HG03196 (cell line): Measurements from ENCODE around the gene ALG1L2.
"Not testable (repeated sequence)": the region's sequence is repeated elsewhere in the genome, so short reads cannot be mapped to it uniquely, and the experiment has no call there.

Experiments
- ATAC-seq: cut with Tn5 transposase; IDR thresholded peaks from one replicate; pipeline ENCODE4 v1.9.1; 2021; ENCODE audit not compliant: unreplicated experiment

ALG1L2 gene

GRCh38 chr3:130093741-130094391 lies 12.2 kb downstream of the ALG1L2 start:
- ATAC-seq = peak; percentile 55

GRCh38 chr3:130094491-130094941 lies 12.9 kb downstream of the ALG1L2 start:
- ATAC-seq = not testable (repeated sequence)

- not testable (repeated sequence) for ATAC-seq
Observed at GRCh38 chr3:130095858-130096257, 14.2 kb downstream of the ALG1L2 start.

GRCh38 chr3:130097096-130097495 lies 15.5 kb downstream of the ALG1L2 start:
- not testable (repeated sequence) for ATAC-seq

- ATAC-seq = not testable (repeated sequence)
Observed at GRCh38 chr3:130097690-130098638, 16.3 kb downstream of the ALG1L2 start.

GRCh38 chr3:130098639-130099385 lies 17.2 kb downstream of the ALG1L2 start:
- ATAC-seq = not testable (repeated sequence)

- ATAC-seq = not testable (repeated sequence)
Observed at GRCh38 chr3:130102545-130102944, 20.9 kb downstream of the ALG1L2 start.

- not testable (repeated sequence) for ATAC-seq
Observed at GRCh38 chr3:130104191-130104590, 22.6 kb downstream of the ALG1L2 start.

- not testable (repeated sequence) for ATAC-seq
Observed at GRCh38 chr3:130107333-130107995, 25.8 kb downstream of the ALG1L2 start.

GRCh38 chr3:130108836-130109585 lies 27.4 kb downstream of the ALG1L2 start:
- ATAC-seq = not testable (repeated sequence)

GRCh38 chr3:130110386-130111169 lies 28.9 kb downstream of the ALG1L2 start:
- ATAC-seq = not testable (repeated sequence)

GRCh38 chr3:130111185-130111864 lies 29.7 kb downstream of the ALG1L2 start:
- peak; percentile 100 for ATAC-seq

- ATAC-seq = peak; percentile 52
Observed at GRCh38 chr3:130111865-130112747, 30.5 kb downstream of the ALG1L2 start.

GRCh38 chr3:130112748-130113073 lies 31.1 kb downstream of the ALG1L2 start:
- not testable (repeated sequence) for ATAC-seq

GRCh38 chr3:130115400-130115799 lies 33.8 kb downstream of the ALG1L2 start:
- ATAC-seq = not testable (repeated sequence)

GRCh38 chr3:130117933-130118332 lies 36.3 kb downstream of the ALG1L2 start:
- no peak for ATAC-seq

GRCh38 chr3:130119824-130120223 lies 38.2 kb downstream of the ALG1L2 start:
- ATAC-seq = not testable (repeated sequence)

GRCh38 chr3:130120291-130120690 lies 38.7 kb downstream of the ALG1L2 start:
- ATAC-seq = not testable (repeated sequence)
